Prostate gland (tissue), 2 donors: Measurements from ENCODE around the gene YOD1.

Experiments used
- CTCF ChIP-seq, 4 experiments: fragments of 200-600 bp in 2 of 4; fragments of 450-650 bp in 2 of 4; sonication (generic) in 2 of 4; IDR thresholded peaks; 1 replicate in 3 of 4; 2 replicates in 1 of 4; pipeline ENCODE4 v1.5.1; 2016 to 2019; ENCODE audit warnings: antibody characterized with exemption in 4 of 4, mild to moderate bottlenecking in 2 of 4, moderate library complexity in 2 of 4
- POLR2A ChIP-seq: fragments of 450-650 bp; IDR thresholded peaks from one replicate; pipeline ENCODE4 v1.6.1; 2016; ENCODE audit warnings: antibody characterized with exemption, mild to moderate bottlenecking

- TF ChIP-seq CTCF (IDR thresholded peaks at IDR 0.05) (no peak), POLR2A (no peak)
Measured at GRCh38 chr1:207036865-207037264, 14.1 kb downstream of the YOD1 start.
